GM19351 (cell line): ENCODE data around the gene SAMD10.

ENCODE experiments used
- ATAC-seq: cut with Tn5 transposase; IDR thresholded peaks from one replicate; pipeline ENCODE4 v1.9.1; 2021; ENCODE audit warnings: mild to moderate bottlenecking, moderate library complexity; ENCODE audit not compliant: unreplicated experiment

The SAMD10 gene

DNA sequence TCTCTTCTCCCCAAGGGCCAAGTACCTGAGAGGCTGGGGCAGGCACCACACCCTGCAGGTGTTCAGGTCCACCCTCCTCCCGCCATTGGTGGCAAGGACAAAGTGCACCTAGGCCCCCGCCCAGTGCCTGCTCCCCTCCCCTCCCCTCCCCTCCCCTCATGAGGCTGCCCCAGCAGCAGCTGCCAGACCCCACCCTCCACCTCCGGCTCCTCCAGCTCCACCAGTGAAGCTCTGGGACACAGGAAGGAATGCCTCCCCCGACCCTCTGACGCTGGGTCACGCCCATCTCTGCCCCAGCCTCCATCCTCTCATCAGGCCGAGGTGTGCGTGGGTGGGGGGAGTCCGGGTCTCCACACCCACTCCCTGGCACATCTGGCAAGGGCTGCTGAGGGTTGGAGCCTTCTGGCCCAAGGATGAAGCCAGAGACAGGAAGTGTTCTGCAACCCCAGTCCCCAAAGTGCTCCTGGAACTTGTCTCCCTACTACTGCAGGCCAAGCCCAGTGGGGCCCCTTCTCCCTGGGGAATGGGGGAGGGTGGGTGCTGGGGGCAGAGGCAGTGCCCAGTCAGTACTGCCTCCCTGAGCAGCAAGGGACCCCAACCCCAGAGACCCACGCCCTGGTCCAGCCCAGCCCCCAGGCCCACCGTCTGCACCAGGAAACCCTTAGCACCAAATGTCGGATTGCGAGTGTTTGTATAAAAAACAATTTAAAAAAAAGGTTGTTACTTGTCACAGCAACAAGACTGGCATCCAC lies 21.6 kb downstream of the SAMD10 start:
- ATAC-seq, result no peak

DNA sequence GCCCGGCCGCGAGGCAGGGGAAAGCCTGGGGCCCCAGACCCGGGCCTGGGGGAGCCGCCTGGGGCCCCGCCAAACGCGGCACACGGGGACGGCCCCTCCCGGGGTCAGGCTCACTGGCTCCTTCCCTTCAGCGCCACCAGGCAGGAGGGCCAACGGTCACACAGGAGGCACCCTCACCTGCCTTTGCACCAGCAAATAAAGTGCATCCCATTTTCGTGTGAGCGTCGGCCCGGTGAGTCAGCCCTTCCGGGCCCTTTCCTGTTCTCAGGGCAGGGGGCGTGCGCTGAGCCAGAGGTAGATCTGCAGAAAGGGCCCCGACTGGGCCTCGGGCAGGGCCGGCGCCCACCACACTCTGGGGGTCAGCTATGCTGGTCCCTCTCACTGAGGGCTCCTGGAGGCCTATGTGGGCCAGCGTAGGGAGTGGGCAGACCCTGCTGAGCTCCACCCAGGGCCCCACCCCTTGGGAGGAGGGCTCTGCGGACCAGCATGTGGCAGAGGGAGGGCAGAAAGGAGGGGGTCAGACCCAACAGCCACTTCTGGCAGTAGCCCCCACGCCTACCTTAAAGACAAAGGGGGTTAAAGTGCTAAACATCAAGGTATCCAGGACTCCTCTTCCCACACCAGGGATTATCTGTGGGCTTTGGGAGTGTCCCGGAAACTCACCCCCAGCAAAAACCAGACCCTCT lies 22.3 kb downstream of the SAMD10 start:
- no peak for ATAC-seq

DNA sequence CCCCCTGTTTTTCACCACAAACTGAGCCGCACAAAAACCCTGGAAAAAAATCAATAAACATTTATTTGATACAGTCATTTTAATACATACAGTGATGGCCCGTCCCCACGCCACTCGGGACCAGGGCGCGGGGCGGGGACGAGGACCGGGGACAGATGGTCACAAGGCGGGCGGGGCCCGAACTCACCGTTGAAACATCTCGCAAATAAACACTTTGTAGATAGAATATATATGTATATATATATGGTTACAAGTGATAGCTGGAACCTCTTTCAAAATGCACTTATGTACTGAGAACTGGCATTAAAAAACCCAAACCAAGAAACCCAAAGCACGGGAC lies 22.8 kb downstream of the SAMD10 start:
- no peak for ATAC-seq

DNA sequence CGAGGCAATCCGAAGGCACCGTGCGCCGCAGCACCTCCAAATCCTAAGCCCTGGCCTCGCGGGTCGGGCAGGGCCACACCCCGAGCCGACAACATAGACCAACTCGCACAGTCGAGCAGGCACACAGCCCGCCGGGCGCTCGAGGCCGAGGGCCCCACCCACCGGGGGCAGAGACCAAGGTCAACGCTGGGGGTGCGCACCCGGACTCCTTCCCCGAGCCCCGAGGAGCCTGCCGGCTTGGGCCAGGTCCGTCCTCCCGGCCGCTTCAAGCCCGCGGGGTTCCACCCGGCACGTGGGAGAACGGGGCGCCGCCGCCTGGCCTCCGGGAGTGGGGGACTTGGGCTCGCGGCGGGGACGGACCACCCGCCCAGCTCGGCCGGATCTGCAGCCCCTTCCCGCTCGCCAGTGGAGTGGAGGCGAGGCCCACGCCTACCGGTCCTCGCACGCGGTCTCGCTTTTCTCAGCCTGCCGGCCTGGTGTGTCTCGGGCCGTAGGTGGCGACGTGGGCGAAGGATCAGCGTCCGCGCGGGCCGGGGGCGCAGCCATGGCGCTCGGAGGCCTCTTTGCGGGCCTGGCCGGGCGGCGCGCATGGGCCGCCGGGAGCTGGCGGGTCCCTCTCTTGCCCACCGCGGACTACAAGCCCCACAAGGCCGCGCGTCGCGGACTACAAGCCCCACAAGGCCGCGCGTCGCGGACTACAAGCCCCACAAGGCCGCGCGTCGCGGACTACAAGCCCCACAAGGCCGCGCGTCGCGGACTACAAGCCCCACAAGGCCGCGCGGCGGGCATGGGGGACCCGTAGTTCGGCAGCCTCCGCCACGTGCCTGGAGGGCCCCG lies 23.4 kb downstream of the SAMD10 start, which contains the start of gene UCKL1:
Gene UCKL1, minus strand, starts transcription at position 590 of the 837 bp plus-strand sequence. Its CDS starts 44 bp downstream, at position 546.
- ATAC-seq, result peak; percentile 67

DNA sequence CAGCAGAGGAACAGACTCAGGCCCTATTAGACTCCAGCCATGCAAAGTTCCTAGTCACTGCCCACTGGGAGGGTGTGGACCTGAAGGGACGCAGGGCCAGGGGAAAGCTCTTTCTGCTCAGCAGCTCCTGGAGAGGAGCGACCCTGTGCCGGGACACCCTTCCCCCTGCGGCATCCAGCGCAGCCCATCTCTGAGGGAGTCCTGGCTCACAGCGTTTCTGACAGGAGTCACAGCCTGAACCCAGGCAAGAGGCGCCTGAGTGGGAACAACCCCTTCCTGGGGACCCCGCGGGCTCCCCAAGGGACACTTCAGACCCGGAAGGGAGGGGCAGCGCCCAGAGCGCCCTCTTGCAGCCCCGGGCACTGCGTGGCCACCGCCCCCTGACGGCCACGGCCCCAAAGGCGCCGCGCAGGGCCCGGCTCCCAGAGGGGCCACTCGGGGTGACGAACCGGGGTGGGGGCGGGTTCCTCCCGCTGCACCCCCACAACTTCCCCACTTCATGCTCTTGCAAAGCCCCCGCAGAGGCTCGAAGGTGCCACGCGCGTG lies 24.1 kb downstream of the SAMD10 start:
- peak; percentile 2 for ATAC-seq

DNA sequence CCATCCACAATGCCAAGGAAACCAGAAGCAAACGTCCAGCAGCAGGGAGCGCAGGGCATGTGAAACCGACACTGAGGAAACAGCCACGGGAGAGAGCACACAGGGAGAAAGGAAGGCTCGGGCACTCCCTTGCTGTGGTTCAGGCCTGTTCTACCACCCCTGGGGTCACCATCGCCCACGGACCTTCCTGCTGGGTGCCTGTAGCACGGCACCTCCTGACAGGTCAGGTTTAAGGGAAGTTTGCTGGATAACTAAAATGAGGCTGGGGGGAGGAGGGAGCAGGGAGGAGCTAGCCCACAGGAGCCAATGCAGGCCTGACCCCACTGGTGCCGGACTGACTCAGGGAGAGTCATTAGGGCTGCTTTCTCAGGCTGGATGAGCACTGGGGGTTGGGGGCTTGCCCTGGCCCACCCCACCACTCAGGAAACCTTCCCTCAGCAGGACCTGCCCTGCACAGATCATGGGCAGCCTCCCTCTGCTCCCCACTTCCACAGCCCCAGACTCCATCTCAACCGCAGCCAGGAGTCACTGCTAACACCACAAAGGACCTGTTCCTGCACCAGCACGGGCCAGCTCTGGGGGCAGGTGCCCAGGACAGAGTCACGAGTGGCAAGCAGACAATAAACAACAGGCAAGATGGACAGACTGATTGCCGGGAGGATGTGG lies 25.5 kb downstream of the SAMD10 start:
- ATAC-seq, result no peak

DNA sequence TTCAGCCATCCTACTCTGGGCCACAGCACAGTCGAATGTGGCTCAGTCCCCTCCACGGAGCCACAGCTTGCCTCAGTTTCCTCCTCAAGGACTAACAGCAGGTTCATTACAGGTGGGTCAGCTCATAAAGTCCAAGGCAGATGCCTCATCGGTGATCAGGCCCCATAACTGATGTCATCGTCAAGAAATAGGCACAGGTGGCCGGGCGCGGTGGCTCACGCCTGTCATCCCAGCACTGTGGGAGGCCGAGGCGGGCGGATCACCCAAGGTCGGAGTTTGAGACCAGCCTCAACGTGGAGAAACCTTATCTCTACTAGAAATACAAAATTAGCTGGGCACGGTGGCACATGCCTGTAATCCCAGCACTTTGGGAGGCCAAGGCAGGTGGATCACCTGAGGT lies 26.7 kb downstream of the SAMD10 start:
- ATAC-seq, result no peak

DNA sequence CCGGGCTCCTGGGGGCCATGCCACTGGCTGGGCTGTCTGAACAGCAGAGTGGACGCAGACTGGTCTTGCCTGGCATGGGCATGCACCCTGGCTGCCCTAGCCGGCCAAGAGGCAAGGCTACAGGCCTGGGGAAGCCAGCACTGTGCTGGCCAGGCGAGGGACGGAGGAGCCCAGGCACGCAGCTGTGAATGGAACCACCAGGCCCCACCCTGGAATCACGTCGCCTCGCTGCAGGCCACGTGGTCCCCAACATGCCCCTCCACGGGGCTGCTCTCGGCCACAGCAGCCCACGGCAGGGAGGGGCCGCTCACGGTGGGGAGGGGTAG lies 27.3 kb downstream of the SAMD10 start:
- ATAC-seq, result no peak

DNA sequence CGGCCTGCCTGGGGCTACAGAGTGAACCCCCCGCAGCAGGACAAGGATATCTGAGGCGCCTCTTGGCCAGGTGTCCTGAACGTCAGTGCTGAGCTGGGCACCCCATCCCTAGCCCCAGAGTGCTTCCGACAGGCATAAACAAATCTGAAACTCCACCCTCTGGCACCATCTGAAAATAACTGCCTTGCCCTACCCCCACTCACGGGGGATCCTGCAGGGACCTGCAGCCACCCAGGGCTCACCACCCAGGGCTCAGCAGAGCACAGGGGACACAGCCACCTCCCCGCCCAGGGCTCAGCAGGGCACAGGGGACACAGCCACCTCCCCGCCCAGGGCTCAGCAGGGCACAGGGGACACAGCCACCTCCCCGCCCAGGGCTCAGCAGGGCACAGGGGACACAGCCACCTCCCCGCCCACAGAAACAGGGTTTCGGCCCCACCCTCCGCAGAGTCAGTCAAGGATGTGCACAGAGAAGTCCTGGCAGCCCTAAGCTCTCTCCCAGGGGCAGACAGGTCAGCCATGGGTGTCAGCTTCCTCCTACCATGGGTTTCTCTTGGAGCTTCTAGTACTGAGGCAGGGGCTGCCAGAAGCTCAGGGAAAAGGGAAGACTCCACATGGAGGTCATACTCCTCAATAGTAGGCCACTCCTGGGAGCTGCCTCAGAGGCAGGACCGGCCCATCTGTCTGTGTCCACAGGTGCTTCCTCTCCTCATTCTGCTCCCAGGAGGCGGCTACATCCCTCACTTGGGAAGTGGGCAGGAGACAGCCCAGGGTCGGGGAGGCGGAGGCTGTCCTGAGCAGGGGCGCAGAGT lies 27.8 kb downstream of the SAMD10 start:
- ATAC-seq, result no peak

DNA sequence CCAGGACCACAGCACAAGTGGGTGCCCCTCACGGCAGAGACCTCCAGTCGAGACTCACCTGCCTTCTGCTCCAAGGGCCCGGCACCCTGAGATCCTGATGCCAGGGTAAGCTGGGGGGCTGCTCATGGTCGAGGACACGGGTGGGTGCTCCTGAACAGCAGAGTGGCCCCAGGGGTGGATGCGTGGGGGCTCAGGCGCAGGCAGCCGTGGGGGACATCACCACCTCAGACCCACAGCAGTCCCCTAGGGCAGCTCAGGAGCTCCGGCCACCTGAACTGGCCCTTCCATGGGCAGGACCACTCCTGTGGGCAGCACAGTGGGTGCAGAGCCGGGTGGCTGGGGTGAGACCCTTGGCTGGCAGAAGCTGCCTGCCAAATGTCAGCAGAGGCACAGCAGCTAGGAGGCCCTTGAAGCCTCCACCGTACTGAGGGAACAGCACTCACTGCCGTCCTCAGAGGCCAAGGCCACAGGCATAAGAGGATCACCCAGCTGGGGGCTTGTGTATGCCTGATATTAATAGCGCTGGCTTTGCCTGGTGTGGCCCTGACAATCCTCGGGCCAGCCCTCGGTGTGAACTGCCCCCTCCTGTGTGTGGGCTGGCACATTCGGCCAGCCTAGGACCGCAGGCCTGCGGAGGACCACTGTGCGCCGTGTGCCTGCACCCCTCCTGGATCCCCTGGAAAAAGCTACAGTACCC lies 28.6 kb downstream of the SAMD10 start:
- no peak for ATAC-seq

DNA sequence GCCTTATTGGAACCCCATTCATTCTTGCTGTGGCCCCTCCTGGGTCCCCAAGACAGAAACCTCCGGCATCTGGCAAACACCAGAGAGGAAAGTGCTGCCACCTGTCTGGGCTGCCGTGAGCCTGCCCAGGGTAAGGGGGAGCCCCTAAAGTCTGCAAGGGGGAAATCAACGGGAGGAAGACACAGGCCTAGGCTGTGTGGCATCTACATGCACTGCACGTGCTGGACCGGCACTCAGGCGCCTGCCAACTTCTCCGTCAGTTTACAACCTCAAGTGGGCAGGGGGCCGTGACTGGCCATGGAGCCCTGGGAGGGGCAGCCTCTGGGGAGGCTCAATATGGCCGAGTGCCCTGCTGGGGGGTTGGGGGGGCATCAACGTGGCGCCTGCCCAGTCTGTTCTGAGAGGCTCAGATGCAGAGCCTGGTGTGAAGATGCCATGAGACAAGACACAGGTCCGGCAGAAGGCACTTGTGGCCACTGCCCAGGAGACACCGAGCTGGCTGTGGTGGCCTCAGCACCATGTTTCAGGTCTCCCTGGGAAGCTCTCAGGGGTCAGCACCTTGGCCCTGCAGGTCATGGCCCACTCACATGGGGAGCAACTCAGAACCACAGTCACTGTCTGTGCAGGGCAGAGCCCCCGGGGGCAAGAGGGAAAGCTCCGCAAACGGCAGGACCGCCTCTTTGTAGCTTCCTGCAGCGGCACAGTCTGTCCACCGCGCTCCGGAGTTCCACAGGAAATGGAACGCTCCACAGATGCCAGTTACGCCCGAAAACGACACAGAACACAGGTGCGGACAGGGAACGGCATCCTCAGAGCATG lies 31.6 kb downstream of the SAMD10 start:
- no peak for ATAC-seq

DNA sequence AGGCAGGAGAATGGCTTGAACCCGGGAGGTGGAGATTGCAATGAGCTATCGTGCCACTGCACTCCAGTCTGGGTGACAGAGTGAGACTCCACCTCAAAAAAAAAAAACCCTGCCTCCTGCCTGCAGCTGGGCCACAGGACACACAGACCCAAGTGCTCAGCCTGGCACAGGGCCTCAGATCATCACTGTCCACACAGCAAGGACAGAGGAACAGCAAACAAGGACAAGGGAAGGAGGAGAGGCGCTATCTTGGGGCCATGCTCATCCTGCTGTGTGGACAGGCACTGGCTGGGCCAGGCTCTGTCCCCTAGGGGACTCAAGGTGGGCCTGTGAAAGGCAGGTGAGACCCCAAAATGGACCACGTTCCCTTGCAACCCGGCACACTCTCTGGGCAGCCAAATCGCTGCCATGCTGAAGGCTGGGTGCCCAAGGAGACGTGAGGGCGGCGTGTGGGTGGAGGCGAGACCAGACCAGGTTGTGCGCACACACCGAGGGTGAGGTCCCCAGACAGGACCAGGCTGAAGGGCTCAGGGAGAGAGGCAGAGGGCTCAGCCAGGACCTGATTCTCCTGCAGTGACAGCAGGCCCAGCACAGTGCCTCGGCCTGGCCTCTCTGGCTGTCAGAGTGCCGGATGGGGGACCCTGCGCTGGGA lies 32.3 kb downstream of the SAMD10 start:
- no peak for ATAC-seq

DNA sequence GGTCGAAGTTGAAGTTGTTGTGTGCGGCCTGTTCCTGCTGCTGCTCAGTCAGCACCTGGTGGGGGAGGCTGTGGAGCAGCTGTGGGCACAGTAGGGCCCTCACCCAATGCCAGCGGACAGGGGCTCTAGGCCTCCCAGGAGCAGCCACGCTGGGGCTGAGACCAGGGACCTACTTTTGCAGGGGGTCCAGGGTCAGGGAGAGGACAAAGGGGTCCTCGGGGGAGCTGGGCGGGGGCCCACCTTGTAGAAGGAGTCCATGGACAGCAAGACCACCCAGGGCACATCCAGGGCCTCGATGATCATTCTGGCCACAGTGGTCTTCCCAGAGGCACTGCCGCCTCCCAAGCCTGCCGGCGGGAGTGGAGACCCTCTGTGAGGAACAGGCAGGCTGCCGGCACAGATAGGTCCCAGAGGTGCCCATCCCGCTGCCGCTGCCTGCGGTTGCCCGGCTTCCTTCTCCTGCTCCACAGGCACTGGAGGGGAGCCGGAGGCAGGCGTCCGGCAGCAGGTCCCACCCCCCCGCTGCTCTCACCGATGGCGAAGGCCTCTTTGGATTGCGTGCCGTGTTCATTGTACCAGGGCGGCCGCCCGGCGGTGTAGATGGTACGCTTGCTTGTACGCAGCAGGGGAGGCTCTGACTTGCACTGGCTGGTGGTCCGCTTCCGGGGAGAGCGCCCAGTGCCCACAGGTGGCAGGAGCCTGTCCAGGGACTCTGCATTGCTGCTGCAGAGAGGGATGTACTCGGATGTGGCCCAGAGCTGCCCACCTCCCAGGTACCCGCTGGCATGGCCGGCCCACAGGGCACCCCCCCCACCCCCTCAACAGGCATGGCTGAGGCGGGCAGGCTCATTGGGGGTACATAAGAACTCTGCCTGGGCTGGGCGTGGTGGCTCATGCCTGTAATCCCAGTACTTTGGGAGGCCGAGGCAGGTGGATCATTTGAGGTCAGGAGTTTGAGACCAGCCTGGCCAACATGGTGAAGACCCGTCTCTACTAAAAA lies 33.2 kb downstream of the SAMD10 start:
- ATAC-seq, result no peak

DNA sequence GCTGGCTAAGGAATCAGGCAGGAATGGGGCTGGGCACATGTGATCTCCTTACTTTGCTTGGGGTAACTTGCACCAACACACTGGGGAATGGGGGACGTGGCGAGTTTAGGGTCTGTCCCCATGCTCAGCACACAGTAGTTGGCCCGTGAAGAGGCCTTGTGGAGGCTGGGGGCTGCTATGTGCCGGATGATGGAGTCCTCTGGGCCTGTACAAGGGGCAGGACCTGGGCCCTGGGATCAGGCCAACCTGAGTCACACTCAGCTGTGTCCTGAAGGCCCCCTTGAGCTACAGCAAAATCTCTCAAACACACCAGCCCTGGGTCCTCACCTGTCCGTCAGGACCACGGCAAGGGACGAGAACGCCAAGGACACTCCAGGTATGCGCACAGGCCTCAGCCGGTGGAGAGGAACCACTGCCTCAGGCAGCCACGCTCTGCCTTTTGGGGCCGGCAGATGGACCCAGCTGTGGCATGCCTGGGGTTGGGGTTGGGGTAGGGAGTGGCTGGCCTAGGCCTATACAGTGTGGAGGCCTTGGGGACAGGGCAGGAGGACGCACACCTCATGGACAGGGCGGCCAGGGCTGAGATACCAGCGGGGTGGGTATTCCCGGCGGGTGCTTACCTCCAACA lies 34.3 kb downstream of the SAMD10 start:
- no peak for ATAC-seq

DNA sequence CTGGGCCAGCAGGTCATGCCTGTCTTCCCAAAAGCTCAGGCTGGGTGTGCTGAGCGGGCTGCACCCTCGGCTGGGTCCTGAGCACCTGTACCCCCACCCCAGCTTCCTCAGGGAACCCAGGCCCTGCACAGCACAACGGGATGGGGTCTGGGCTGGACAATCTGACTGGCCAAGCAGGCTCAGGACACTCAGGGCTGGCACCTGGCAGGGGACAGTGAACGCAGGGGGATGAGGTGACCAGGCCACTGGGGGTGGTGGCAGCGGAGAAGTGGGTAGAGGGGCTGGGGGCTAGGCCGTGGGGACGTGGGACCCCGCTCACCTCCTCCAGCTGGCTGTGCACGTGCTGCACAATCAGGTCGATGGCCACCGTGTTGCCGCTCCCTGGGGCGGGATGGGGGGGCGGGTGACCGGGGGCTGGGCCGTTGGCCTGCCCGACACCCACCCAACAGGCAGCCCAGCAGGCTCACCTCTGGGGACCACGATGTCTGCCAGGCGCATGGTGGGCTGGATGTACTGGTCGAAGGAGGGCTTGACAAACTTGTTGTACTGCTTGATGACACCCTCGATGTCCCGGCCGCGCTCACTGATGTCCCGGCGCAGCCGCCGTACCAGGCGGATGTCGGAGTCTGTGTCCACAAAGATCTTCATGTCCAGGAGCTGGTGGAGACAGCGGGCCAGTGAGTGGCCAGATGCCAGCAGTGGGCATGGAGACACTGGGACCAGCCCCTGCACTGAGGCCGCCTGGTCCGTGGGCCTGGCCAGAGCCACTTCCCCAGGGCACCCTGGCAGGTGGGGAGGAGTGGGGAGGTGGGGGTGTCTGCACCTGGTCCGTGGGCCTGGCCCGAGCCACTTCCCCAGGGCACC lies 35.1 kb downstream of the SAMD10 start:
- no peak for ATAC-seq

DNA sequence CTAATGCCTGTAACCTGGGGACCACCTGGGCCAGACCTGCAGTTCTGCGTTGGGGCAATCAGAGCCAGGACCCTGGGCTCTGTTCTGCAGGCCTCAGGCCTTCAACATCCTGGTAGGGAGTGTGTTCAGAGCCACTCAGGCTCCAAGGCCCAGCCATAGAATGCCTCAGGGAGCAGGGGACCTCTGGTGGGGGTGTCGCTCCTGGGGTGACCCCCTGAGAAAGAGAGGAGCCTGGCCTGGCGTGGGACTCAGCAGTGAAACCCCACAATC lies 35.7 kb downstream of the SAMD10 start:
- ATAC-seq, result no peak
